B cell (primary cell): ENCODE results near the gene FAM117B. TPM values are rescaled to one million over a fixed set of nuclear protein-coding genes. Genes with fewer than 3 reads are reported as not detected.

Source experiments
- ATAC-seq: fragments of 200-7000 bp; cut with Tn5 transposase; one replicate; pipeline ENCODE4 v1.10.0; 2021; ENCODE audit warnings: low read depth, mild to moderate bottlenecking, moderate number of reproducible peaks, moderate library complexity
- CTCF ChIA-PET: fragments of 350-600 bp; sonication (Branson Sonifier 250); formaldehyde crosslinking; loops from one replicate; lab custom pipeline; 2021; ENCODE audit warnings: antibody characterized with exemption, inconsistent platforms; lab: Charles Lee
- POLR2A ChIA-PET: fragments of 350-600 bp; sonication (Branson Sonifier 250); formaldehyde crosslinking; loops from one replicate; lab custom pipeline; 2021; ENCODE audit warnings: antibody characterized with exemption; lab: Charles Lee
- DNase-seq: peaks from one replicate; pipeline ENCODE4 v3.0.0; 2013
- H2AFZ ChIP-seq: 2 replicates; pipeline ENCODE4 v1.6.1; 2012; ENCODE audit warnings: mild to moderate bottlenecking, low read depth, low read length; ENCODE audit not compliant: insufficient read depth, poor library complexity, severe bottlenecking
- H3K27ac ChIP-seq, 2 donors: 1 replicate in 1 of 2; 2 replicates in 1 of 2; pipeline ENCODE4 v1.5.1; 2012 to 2013; ENCODE audit warnings: low read length in 2 of 2, mild to moderate bottlenecking in 2 of 2, moderate library complexity in 1 of 2
- H3K27me3 ChIP-seq, 4 experiments: fragments of 200-600 bp in 1 of 4; sonication (generic) in 1 of 4; replicated peaks in 1 of 4; 1 replicate in 2 of 4; 2 replicates in 2 of 4; pipeline versions ENCODE4 v1.6.1 to v1.7.0; 2013 to 2016; ENCODE audit warnings: low read length in 3 of 4, mild to moderate bottlenecking in 2 of 4, mixed read lengths in 1 of 4, moderate library complexity in 1 of 4; ENCODE audit not compliant: insufficient read depth in 4 of 4, control insufficient read depth in 3 of 4; ENCODE audit errors: control extremely low read depth in 1 of 4
- H3K36me3 ChIP-seq, 2 experiments: replicated peaks in 1 of 2; 1 replicate in 1 of 2; 2 replicates in 1 of 2; pipeline versions ENCODE4 v1.6.1 to v1.7.1; 2013; ENCODE audit warnings: low read length in 1 of 2; ENCODE audit not compliant: insufficient read depth in 2 of 2, control insufficient read depth in 1 of 2; ENCODE audit errors: control extremely low read depth in 1 of 2, extremely low read depth in 1 of 2
- H3K4me1 ChIP-seq, 2 donors: fragments of 200-600 bp in 1 of 2; sonication (generic) in 1 of 2; 1 replicate in 1 of 2; 2 replicates in 1 of 2; pipeline versions ENCODE4 v1.5.1 to v1.6.1; 2013 to 2017; ENCODE audit warnings: low read length in 2 of 2; ENCODE audit not compliant: control insufficient read depth in 2 of 2, insufficient read depth in 2 of 2
- H3K4me2 ChIP-seq: replicated peaks from 2 replicates; pipeline ENCODE3; 2012; ENCODE audit warnings: mild to moderate bottlenecking, low read depth, low read length; ENCODE audit not compliant: poor library complexity, severe bottlenecking
- H3K4me3 ChIP-seq, 5 experiments: fragments of 200-600 bp in 1 of 5; sonication (generic) in 1 of 5; 1 replicate in 3 of 5; 2 replicates in 2 of 5; pipeline versions ENCODE4 v1.5.1 to v1.7.0; 2011 to 2016; ENCODE audit warnings: low read length in 4 of 5, mild to moderate bottlenecking in 4 of 5, low read depth in 2 of 5, control low read depth in 1 of 5, moderate library complexity in 1 of 5; ENCODE audit not compliant: insufficient read depth in 1 of 5; ENCODE audit errors: control extremely low read depth in 1 of 5, extremely low read depth in 1 of 5
- H3K79me2 ChIP-seq: fragments of 200-600 bp; sonication (generic); one replicate; pipeline ENCODE4 v1.6.0; 2016; ENCODE audit warnings: low read length; ENCODE audit not compliant: control insufficient read depth, insufficient read depth
- H3K9ac ChIP-seq: fragments of 200-600 bp; sonication (generic); 2 replicates; pipeline ENCODE4 v1.6.1; 2017; ENCODE audit warnings: mild to moderate bottlenecking, low read length, moderate library complexity
- H3K9me3 ChIP-seq, 3 donors: one replicate each; pipeline versions ENCODE4 v1.6.1 to v1.7.1; 2013; ENCODE audit warnings: low read length in 2 of 3; ENCODE audit not compliant: control insufficient read depth in 2 of 3, insufficient read depth in 1 of 3; ENCODE audit errors: control extremely low read depth in 1 of 3
- H4K20me1 ChIP-seq: 2 replicates; pipeline ENCODE4 v1.6.0; 2012; ENCODE audit warnings: mild to moderate bottlenecking, low read length; ENCODE audit not compliant: insufficient read depth, control insufficient read depth, poor library complexity, severe bottlenecking
- H3K27ac Mint-ChIP-seq: one replicate; pipeline ENCODE4 v1.8.0; 2021; ENCODE audit warnings: mixed read lengths
- H3K27me3 Mint-ChIP-seq: one replicate; pipeline ENCODE4 v1.8.0; 2021; ENCODE audit warnings: mixed read lengths
- H3K4me1 Mint-ChIP-seq: one replicate; pipeline ENCODE4 v1.8.0; 2021; ENCODE audit warnings: mixed read lengths
- H3K4me3 Mint-ChIP-seq: one replicate; pipeline ENCODE4 v1.8.0; 2021; ENCODE audit warnings: mixed read lengths
- H3K9me3 Mint-ChIP-seq: one replicate; pipeline ENCODE4 v1.8.0; 2022; ENCODE audit warnings: mixed read lengths; ENCODE audit not compliant: insufficient read depth
- CTCF ChIP-seq: fragments of 200-600 bp; IDR thresholded peaks from one replicate; pipeline ENCODE4 v1.8.0; 2022; ENCODE audit warnings: antibody characterized with exemption, mild to moderate bottlenecking
- EZH2 ChIP-seq: IDR thresholded peaks from 2 replicates; pipeline ENCODE4 v1.6.1; 2012; ENCODE audit warnings: borderline replicate concordance, low read depth, mild to moderate bottlenecking, moderate library complexity, low read length; ENCODE audit not compliant: insufficient read depth, poor library complexity, severe bottlenecking
- WGBS: methylation state at CpG from one replicate; pipeline ENCODE4 v1.1.5; 2013; ENCODE audit warnings: missing lambda C conversion rate; ENCODE audit not compliant: insufficient coverage; 5-methylcytosine and 5-hydroxymethylcytosine counted together
- intact Hi-C: fragments of 100-400 bp; cut with micrococcal nuclease; formaldehyde crosslinking; loops from one replicate; pipeline ENCODE4 v1.10.0; 2022
- polyA plus RNA-seq: library from polyadenylated mRNA; depleted of rRNA; stranded (reverse); fragments of >200 nt; gene quantifications from 2 replicates; pipeline ENCODE4 v1.2.3, GENCODE V29; 2012
- total RNA-seq, 2 donors: library from RNA; stranded (reverse); fragments of 120-200 nt in 1 of 2; gene quantifications; 1 replicate in 1 of 2; 2 replicates in 1 of 2; pipeline versions ENCODE4 v1.2.3 to v1.2.4, GENCODE V29; 2013 to 2022

The FAM117B gene
- total and polyA plus RNA-seq, 2 donors (not counting 1 experiment from before 2014, with no cell fraction given): 11.5 to 50.1 TPM

- Histone ChIP-seq H4K20me1 (no peaks in the 10 kb centered on the region), H3K36me3 (peaks cover 0 to 2% of the 10 kb centered on the region in 2 experiments), H3K4me3 (no peak overlapping the region), H3K27ac (no peak overlapping the region), H3K4me2 (peak overlapping the region; percentile 2), H3K79me2 (peaks cover 100% of the 10 kb centered on the region), H2AFZ (no peak overlapping the region), H3K9ac (no peak overlapping the region), H3K27me3 (no peaks in the 10 kb centered on the region), H3K4me1 (peaks cover 41 to 59% of the 10 kb centered on the region in 2 donors), H3K9me3 (peaks cover 0 to 6% (median 3%) of the 10 kb centered on the region in 3 donors)
- no peaks in the 10 kb centered on the region for H3K9me3 Mint-ChIP-seq
- peak overlapping the region; percentile 37 for H3K27ac Mint-ChIP-seq
- no peak for ATAC-seq
- H3K27me3 Mint-ChIP-seq: no peaks in the 10 kb centered on the region
- intact Hi-C loops: no loop called here
- no peak for DNase-seq
- H3K4me3 Mint-ChIP-seq: no peak overlapping the region
- ChIA-PET CTCF (interaction anchor here (0.8 to 1.5 kb wide), 3 partner anchors 22 to 72 kb away, joined by 3 read pairs; no protein-coding TSS in a partner anchor), POLR2A (interaction anchor here (0.5 to 1.3 kb wide), 2 partner anchors 25 to 164 kb away, joined by 3 to 4 read pairs; no protein-coding TSS in a partner anchor)
- H3K4me1 Mint-ChIP-seq: peaks cover 71% of the 10 kb centered on the region
- TF ChIP-seq EZH2 (no peak), CTCF (no peak)
- WGBS: no CpG with 5 or more reads among the region's 2 CpGs
Measured at GRCh38 chr2:202660796-202661195, 26.0 kb downstream of the FAM117B start.

GRCh38 chr2:202669841-202670240 lies 35.1 kb downstream of the FAM117B start:
- no peak for DNase-seq
- intact Hi-C loops: loop anchor here (5.0 kb wide), 2 partner anchors 32 to 42 kb away; no protein-coding TSS in a partner anchor
- Mint-ChIP-seq H3K27ac (peak overlapping the region; percentile 90), H3K4me1 (peaks cover 84% of the 10 kb centered on the region), H3K4me3 (peak overlapping the region; percentile 75), H3K27me3 (no peaks in the 10 kb centered on the region), H3K9me3 (no peaks in the 10 kb centered on the region)
- peaks cover 97% of the 10 kb centered on the region for H3K79me2 ChIP-seq
- ATAC-seq: no peak
- POLR2A ChIA-PET: interaction anchor here (0.5 to 1.2 kb wide), 3 partner anchors 34 to 165 kb away, joined by 3 to 5 read pairs (median 3); partner anchors contain the start of gene FAM117B
- CTCF ChIA-PET: interaction anchor here (2.2 to 2.5 kb wide), 3 partner anchors 9 to 82 kb away, joined by 7 to 17 read pairs (median 15); partner anchors contain the start of gene FAM117B
- peak overlapping the region; percentile 59 for H3K4me2 ChIP-seq
- no CpG with 5 or more reads among the region's 1 CpG for WGBS
- peaks cover 0 to 10% (median 3%) of the 10 kb centered on the region in 3 donors for H3K9me3 ChIP-seq
- H4K20me1 ChIP-seq: no peaks in the 10 kb centered on the region
- peaks cover 84 to 88% of the 10 kb centered on the region in 2 donors for H3K4me1 ChIP-seq
- H2AFZ ChIP-seq: peak overlapping the region; percentile 40
- H3K4me3 ChIP-seq: peak overlapping the region in 1 of 5 experiments; percentile 27
- peaks cover 0 to 2% of the 10 kb centered on the region in 2 experiments for H3K36me3 ChIP-seq
- H3K27ac ChIP-seq: peak overlapping the region; percentile 16 to 67
- TF ChIP-seq EZH2: no peak
- no peak for TF ChIP-seq CTCF
- H3K27me3 ChIP-seq: no peaks in the 10 kb centered on the region
- H3K9ac ChIP-seq: peak overlapping the region; percentile 17
